Memory B cell (primary cell): Measurements from ENCODE around the gene NLRP4.

ENCODE experiments used
- ATAC-seq: fragments of 150-1000 bp; cut with Tn5 transposase; 2 replicates; pipeline ENCODE4 v1.10.0; 2021; ENCODE audit warnings: low read depth, mild to moderate bottlenecking, moderate library complexity
- DNase-seq, 2 donors: peaks; one replicate each; pipeline ENCODE4 v3.0.0; 2022; ENCODE audit warnings: low spot score in 2 of 2
- H3K27ac Mint-ChIP-seq: one replicate; pipeline ENCODE4 v1.8.0; 2022; ENCODE audit warnings: mild to moderate bottlenecking, moderate library complexity, mixed read lengths
- H3K27me3 Mint-ChIP-seq: one replicate; pipeline ENCODE4 v1.8.0; 2022; ENCODE audit warnings: mixed read lengths
- H3K36me3 Mint-ChIP-seq: one replicate; pipeline ENCODE4 v1.8.0; 2022; ENCODE audit warnings: mild to moderate bottlenecking, mixed read lengths
- H3K4me1 Mint-ChIP-seq: one replicate; pipeline ENCODE4 v1.8.0; 2022; ENCODE audit warnings: mixed read lengths
- H3K4me3 Mint-ChIP-seq: one replicate; pipeline ENCODE4 v1.8.0; 2022; ENCODE audit warnings: mild to moderate bottlenecking, moderate library complexity, mixed read lengths
- H3K9me3 Mint-ChIP-seq: one replicate; pipeline ENCODE4 v1.8.0; 2022; ENCODE audit warnings: mixed read lengths

The NLRP4 gene, protein sequence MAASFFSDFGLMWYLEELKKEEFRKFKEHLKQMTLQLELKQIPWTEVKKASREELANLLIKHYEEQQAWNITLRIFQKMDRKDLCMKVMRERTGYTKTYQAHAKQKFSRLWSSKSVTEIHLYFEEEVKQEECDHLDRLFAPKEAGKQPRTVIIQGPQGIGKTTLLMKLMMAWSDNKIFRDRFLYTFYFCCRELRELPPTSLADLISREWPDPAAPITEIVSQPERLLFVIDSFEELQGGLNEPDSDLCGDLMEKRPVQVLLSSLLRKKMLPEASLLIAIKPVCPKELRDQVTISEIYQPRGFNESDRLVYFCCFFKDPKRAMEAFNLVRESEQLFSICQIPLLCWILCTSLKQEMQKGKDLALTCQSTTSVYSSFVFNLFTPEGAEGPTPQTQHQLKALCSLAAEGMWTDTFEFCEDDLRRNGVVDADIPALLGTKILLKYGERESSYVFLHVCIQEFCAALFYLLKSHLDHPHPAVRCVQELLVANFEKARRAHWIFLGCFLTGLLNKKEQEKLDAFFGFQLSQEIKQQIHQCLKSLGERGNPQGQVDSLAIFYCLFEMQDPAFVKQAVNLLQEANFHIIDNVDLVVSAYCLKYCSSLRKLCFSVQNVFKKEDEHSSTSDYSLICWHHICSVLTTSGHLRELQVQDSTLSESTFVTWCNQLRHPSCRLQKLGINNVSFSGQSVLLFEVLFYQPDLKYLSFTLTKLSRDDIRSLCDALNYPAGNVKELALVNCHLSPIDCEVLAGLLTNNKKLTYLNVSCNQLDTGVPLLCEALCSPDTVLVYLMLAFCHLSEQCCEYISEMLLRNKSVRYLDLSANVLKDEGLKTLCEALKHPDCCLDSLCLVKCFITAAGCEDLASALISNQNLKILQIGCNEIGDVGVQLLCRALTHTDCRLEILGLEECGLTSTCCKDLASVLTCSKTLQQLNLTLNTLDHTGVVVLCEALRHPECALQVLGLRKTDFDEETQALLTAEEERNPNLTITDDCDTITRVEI

DNA sequence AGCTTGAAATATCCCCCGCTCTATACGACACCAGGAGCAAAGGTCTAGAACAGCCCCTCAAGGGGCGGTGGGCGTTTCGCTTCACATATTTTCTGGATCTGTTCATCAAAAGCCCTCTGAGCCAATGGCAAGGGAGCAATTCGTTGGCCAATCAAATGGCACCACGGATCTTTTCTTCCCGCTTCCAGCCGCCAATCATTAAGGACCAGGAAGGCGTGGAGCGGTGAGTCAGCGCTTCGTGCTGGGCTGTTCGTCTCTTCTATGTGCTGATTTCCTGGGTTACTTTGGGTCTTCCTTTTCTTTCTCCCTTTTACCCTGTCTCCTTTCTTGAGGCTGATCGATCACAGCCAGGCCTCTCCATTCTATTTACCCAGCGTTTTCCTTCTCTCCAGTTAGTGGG lies at the start of gene NLRP4:
NLRP4 (plus strand) TSS at position 201 of the 400 bp plus-strand sequence. CDS start 15,541 bp downstream, outside the sequence.
- Mint-ChIP-seq H3K9me3 (peaks cover 2% of the 10 kb centered on the region), H3K4me1 (no peaks in the 10 kb centered on the region), H3K36me3 (no peaks in the 10 kb centered on the region), H3K27me3 (peaks cover 2% of the 10 kb centered on the region), H3K4me3 (no peak within 1 kb of the TSS), H3K27ac (no peak within 1 kb of the TSS)
- no peak for DNase-seq
- no peak for ATAC-seq

DNA sequence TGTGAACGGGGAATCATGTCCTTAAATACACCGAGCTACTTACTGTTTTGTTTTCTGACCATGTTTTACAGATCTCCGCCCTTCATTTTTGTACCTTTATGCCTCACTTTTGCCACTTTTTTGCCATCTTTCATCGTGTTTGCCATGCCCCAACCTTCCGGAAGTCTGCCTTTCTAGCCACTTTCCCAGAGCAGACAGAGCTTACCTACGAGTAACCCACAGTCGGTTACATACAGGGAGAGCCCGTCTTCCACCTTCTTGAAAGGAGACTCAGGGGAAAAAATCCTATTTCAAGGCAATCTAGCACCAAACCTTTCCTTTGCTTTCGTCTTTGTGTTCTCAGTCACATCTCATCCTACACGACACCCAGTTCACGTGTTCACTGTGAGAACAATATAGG lies 41.3 kb upstream of the NLRP4 start:
- Mint-ChIP-seq H3K4me1 (no peaks in the 10 kb centered on the region), H3K4me3 (no peak overlapping the region), H3K36me3 (peaks cover 7% of the 10 kb centered on the region), H3K27ac (no peak overlapping the region), H3K9me3 (no peaks in the 10 kb centered on the region), H3K27me3 (no peaks in the 10 kb centered on the region)
- ATAC-seq (no peak), DNase-seq (no peak)

DNA sequence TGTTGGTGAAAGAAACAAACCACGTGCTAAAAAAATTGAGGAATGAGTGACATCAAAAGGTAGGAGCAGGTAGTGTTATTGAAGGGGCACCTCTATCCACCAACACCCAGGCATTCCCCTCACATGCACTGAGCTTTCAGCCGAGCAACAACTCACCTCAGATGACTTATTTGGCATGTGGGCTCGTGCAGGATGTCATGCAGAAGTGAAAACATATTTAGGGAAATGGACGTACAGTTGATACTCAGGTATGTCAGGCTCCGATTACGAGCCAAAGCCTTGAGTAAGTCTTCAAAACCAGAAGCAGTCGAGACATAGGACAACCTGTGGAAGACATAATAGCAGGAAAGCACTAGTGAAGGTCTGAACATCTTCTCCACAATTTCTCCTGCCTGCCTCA lies 34.9 kb upstream of the NLRP4 start:
- H3K4me3 Mint-ChIP-seq = no peak overlapping the region
- DNase-seq (peak in 1 of 2 donors; percentile 21), ATAC-seq (peak; percentile 98)
- peaks cover 10% of the 10 kb centered on the region for H3K4me1 Mint-ChIP-seq
- H3K27ac Mint-ChIP-seq = peak overlapping the region; percentile 60
- peaks cover 3% of the 10 kb centered on the region for H3K36me3 Mint-ChIP-seq
- H3K27me3 Mint-ChIP-seq = no peaks in the 10 kb centered on the region
- no peaks in the 10 kb centered on the region for H3K9me3 Mint-ChIP-seq

- Mint-ChIP-seq H3K9me3 (no peaks in the 10 kb centered on the region), H3K27me3 (no peaks in the 10 kb centered on the region), H3K36me3 (peaks cover 3% of the 10 kb centered on the region), H3K4me1 (peaks cover 13% of the 10 kb centered on the region), H3K4me3 (no peak overlapping the region), H3K27ac (no peak overlapping the region)
- ATAC-seq = no peak
- DNase-seq = no peak
These were observed 34.1 kb upstream of the NLRP4 start for GRCh38 chr19:55802281-55802680.

GRCh38 chr19:55809381-55810058 lies 26.8 kb upstream of the NLRP4 start:
- Mint-ChIP-seq H3K4me1 (peaks cover 7% of the 10 kb centered on the region), H3K27me3 (peaks cover 8% of the 10 kb centered on the region), H3K9me3 (no peaks in the 10 kb centered on the region), H3K36me3 (peaks cover 2% of the 10 kb centered on the region), H3K4me3 (peak overlapping the region; percentile 54), H3K27ac (no peak overlapping the region)
- peak; percentile 38 to 49 for DNase-seq
- peak; percentile 98 for ATAC-seq

GRCh38 chr19:55811340-55811739 lies 25.0 kb upstream of the NLRP4 start:
- no peaks in the 10 kb centered on the region for H3K9me3 Mint-ChIP-seq
- peaks cover 2% of the 10 kb centered on the region for H3K36me3 Mint-ChIP-seq
- peaks cover 11% of the 10 kb centered on the region for H3K27me3 Mint-ChIP-seq
- peaks cover 7% of the 10 kb centered on the region for H3K4me1 Mint-ChIP-seq
- ATAC-seq (no peak), DNase-seq (no peak)
- H3K4me3 Mint-ChIP-seq = no peak overlapping the region
- H3K27ac Mint-ChIP-seq = no peak overlapping the region

DNA sequence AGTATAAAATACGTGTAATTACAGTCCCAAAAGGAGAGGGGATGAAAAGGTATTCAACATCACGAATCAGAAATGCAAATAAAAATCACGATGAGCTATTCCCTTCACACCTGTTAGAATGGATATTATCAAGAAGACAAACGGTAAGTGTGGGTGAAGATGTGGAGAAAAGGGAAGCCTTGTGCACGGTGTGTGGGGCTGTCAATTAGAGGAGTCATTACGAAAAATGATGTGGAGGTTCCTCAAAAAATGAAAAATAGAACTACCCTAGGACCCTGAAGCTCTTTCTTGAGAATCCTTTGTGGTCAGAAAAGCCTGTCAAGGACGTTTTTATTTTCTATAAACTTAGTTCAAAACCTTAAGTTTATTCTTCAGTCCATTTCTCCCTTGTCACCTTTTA lies 23.9 kb upstream of the NLRP4 start:
- DNase-seq (no peak), ATAC-seq (no peak)
- peaks cover 2% of the 10 kb centered on the region for H3K36me3 Mint-ChIP-seq
- no peak overlapping the region for H3K27ac Mint-ChIP-seq
- no peak overlapping the region for H3K4me3 Mint-ChIP-seq
- peaks cover 3% of the 10 kb centered on the region for H3K4me1 Mint-ChIP-seq
- peaks cover 15% of the 10 kb centered on the region for H3K27me3 Mint-ChIP-seq
- no peaks in the 10 kb centered on the region for H3K9me3 Mint-ChIP-seq

- Mint-ChIP-seq H3K27me3 (peaks cover 20% of the 10 kb centered on the region), H3K4me1 (peaks cover 6% of the 10 kb centered on the region), H3K4me3 (no peak overlapping the region), H3K36me3 (peaks cover under 1% of the 10 kb centered on the region), H3K9me3 (no peaks in the 10 kb centered on the region), H3K27ac (no peak overlapping the region)
- ATAC-seq = no peak
- no peak for DNase-seq
These were observed 22.4 kb upstream of the NLRP4 start for GRCh38 chr19:55813906-55814305.

DNA sequence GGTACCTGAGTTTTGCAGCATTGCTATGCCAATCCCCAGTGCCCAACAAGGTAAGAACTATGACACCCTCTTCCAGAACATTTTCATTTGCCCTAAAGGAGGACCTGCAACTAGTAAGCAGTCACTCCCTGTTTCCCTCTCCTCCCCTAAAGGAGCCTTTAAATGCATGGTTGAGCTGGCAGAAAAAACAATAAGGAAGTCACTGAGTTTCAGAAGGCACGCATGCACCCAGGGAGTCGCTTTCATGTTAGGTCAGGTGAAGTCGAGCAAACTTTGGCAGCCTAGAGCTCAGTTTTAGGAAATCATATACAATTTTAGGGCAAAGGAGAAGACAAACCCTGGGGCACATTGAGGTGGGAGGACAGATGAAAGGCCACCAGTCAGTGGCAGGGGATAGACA lies 16.3 kb upstream of the NLRP4 start:
- peak overlapping the region; percentile 51 for H3K4me3 Mint-ChIP-seq
- no peaks in the 10 kb centered on the region for H3K9me3 Mint-ChIP-seq
- H3K36me3 Mint-ChIP-seq = no peaks in the 10 kb centered on the region
- ATAC-seq = peak; percentile 48
- no peak overlapping the region for H3K27ac Mint-ChIP-seq
- DNase-seq = no peak
- peaks cover 17% of the 10 kb centered on the region for H3K4me1 Mint-ChIP-seq
- H3K27me3 Mint-ChIP-seq = peaks cover 22% of the 10 kb centered on the region

DNA sequence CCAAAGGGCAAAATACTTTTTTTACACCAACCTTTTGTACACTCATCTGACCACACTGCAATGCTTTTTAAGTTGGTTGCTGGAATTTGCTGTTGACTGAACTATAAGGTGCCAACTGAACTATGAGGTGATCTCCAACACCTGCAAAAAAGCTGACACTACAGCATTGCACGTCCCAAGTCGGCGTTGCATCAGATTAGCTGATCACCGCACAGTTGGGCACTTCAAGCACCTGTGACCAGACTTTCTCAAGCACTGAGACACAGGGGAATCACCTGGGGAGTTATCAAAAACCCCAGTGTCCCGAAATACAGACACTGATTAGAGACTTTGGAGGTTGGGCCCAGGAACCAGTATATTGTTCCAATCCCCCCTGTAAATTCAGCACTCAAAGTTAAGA lies 5.7 kb upstream of the NLRP4 start:
- DNase-seq (no peak), ATAC-seq (peak; percentile 31)
- Mint-ChIP-seq H3K9me3 (no peaks in the 10 kb centered on the region), H3K4me3 (no peak overlapping the region), H3K27me3 (peaks cover 5% of the 10 kb centered on the region), H3K27ac (no peak overlapping the region), H3K4me1 (no peaks in the 10 kb centered on the region), H3K36me3 (no peaks in the 10 kb centered on the region)

DNA sequence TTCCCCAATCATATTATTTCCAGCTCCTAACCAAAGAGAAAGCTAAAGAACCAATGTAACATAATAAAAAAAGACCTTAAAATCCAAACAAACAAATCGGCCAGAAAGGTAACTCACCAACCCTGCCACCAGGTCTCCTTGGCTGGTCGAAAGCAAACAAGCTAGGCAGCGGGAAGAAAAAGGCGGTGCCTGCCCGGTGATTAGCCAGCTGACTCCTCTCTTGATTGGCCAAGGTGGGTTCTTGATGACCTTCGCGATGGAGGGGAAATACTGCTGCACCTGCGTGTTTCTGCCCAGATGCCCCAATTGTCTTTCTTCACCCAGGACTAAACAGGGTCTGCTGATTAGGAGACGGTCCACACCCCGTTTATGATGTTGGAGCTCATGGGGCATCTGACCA lies 4.5 kb upstream of the NLRP4 start, which contains the start of gene NLRP11:
NLRP11 (minus strand) TSS at position 154 of the 400 bp plus-strand sequence. CDS start 13,825 bp downstream, outside the sequence.
- Mint-ChIP-seq H3K4me1 (no peaks in the 10 kb centered on the region), H3K27ac (no peak within 1 kb of the TSS), H3K4me3 (no peak within 1 kb of the TSS)

DNA sequence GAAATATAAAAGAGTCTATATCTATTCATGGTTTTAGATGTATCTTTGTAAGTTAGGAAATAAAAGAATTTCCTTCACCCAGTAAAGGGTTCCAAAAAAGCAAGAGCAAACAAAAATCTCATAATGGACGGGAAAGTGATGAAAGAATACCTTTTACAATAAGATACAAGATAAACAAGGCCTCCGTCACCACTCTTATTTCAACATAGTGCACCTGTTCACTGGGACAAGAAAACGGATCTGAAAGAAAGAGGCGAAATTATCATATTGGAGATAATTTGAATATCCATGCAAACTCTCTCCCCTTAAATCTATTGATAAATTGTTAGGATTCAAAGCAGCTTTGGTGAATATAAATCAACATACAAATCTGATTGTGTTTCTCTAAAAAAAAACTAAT lies 3.7 kb upstream of the NLRP4 start:
- no peak overlapping the region for H3K27ac Mint-ChIP-seq
- H3K4me1 Mint-ChIP-seq = no peaks in the 10 kb centered on the region
- peaks cover 2% of the 10 kb centered on the region for H3K9me3 Mint-ChIP-seq
- H3K36me3 Mint-ChIP-seq = no peaks in the 10 kb centered on the region
- peaks cover 5% of the 10 kb centered on the region for H3K27me3 Mint-ChIP-seq
- ATAC-seq = no peak
- H3K4me3 Mint-ChIP-seq = no peak overlapping the region
- no peak for DNase-seq

More for the DNA sequence above, 4.5 kb upstream of the NLRP4 start, which contains the start of gene NLRP11:
- H3K36me3 Mint-ChIP-seq = no peaks in the 10 kb centered on the region
- DNase-seq (no peak), ATAC-seq (no peak)
- H3K27me3 Mint-ChIP-seq = peaks cover 5% of the 10 kb centered on the region
- peaks cover 2% of the 10 kb centered on the region for H3K9me3 Mint-ChIP-seq

- peaks cover 8% of the 10 kb centered on the region for H3K9me3 Mint-ChIP-seq
- H3K27ac Mint-ChIP-seq = no peak overlapping the region
- DNase-seq (no peak), ATAC-seq (no peak)
- no peak overlapping the region for H3K4me3 Mint-ChIP-seq
- peaks cover 2% of the 10 kb centered on the region for H3K27me3 Mint-ChIP-seq
- H3K36me3 Mint-ChIP-seq = no peaks in the 10 kb centered on the region
- no peaks in the 10 kb centered on the region for H3K4me1 Mint-ChIP-seq
These were observed 1.9 kb downstream of the NLRP4 start for GRCh38 chr19:55838251-55838650.
